Body of pancreas (tissue), 4 donors: ENCODE data around the gene PHLDB1.

ENCODE experiments used
- CTCF ChIP-seq, 7 experiments: fragments of 450-650 bp in 4 of 7; fragments of 200-600 bp in 3 of 7; sonication (generic) in 3 of 7; IDR thresholded peaks; one replicate each; pipeline ENCODE4 v1.5.1; 2016 to 2019; ENCODE audit warnings: antibody characterized with exemption in 7 of 7
- POLR2A ChIP-seq, 3 donors: fragments of 450-650 bp; IDR thresholded peaks; one replicate each; pipeline ENCODE4 v1.6.1; 2016; ENCODE audit warnings: antibody characterized with exemption in 3 of 3, mild to moderate bottlenecking in 2 of 3

DNA sequence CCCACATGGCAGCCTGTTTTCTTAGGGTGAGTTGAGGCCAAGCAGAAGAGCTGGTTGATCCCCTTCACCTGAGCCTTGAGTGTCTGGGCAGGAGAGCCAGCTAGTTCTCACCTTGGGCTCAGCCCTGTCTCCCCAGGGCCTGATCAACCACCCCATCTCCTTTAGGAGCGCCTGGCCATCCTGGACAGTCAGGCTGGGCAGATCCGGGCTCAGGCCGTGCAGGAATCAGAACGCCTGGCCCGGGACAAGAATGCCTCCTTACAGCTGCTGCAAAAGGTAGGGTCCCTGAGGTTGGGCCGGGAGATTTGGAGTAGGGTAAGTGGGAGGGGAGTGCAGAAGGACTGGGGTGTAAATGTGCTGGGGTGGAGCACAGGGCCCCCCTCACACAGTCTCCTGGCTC lies 31.3 kb downstream of the PHLDB1 start:
- no peak for TF ChIP-seq CTCF (IDR thresholded peaks at IDR 0.05)
- no peak for TF ChIP-seq POLR2A (IDR thresholded peaks at IDR 0.05)
